Measurements from ENCODE around the gene SLC2A9.

SLC2A9 gene

DNA sequence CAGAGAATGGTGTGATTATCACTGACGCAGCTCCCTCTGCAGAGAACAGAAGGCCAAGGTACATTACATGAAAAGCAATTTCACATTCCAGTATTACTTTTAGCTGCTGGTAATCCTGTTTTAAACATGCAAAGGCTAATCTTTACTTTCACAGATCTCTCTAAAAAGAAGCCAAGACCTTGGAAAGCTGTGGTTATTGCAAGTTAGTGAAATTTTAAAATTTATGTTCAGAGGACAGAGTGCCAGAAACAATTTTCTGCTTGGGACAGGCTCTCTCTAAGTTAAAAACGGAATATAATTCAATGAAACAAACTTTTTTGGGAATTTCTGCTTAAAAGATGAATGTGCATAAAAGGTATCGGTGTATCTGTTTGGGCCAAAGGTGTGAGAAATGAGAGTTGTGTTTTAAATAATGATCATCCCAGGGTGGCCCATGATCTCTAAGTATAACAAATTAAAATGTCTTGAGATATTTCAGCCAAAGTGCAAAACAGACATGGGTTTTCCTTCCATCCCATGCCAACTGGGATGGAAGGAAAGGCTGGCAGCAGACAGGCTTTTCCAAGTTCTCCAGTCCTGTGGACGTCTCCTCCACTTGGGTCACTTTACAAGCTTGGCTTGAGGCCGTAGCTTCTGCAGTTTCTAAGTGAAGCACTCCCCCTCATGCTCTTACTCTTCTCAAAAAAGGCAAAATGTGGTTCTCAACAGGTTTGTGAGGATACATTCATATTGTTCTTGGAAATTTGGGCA is 121.8 kb downstream of the SLC2A9 start:
- Histone ChIP-seq H3K36me3 (replicated peaks; ENCODE audit: insufficient read depth, low read length) (no peaks in the 10 kb centered on the region), H2AFZ (ENCODE audit: low read length) (no peak overlapping the region), H3K9me3 (replicated peaks; ENCODE audit: insufficient read depth, low read length) (no peaks in the 10 kb centered on the region), H3K79me2 (ENCODE audit: low read length) (no peaks in the 10 kb centered on the region), H3K27ac (ENCODE audit: low read length) (no peak overlapping the region), H3K4me2 (ENCODE audit: low read depth, low read length) (no peak overlapping the region), H3K9me2 (replicated peaks; ENCODE audit: insufficient read depth, low read length) (no peaks in the 10 kb centered on the region), H3F3A (ENCODE audit: insufficient read depth, low read length) (no peaks in the 10 kb centered on the region), H3K4me1 (ENCODE audit: low read length) (no peaks in the 10 kb centered on the region), H3K9ac (ENCODE audit: low read length) (no peak overlapping the region), H3K27me3 (replicated peaks; ENCODE audit: insufficient read depth, low read length) (no peaks in the 10 kb centered on the region), H3K4me3 (ENCODE audit: low read length) (no peak overlapping the region), H4K20me1 (ENCODE audit: insufficient read depth, low read length) (no peaks in the 10 kb centered on the region)
- no peak for TF ChIP-seq EZH2phosphoT487 (IDR thresholded peaks at IDR 0.05; ENCODE audit: low read length)
- no peak for TF ChIP-seq EZH2 (optimal IDR thresholded peaks at IDR 0.05; ENCODE audit: low read depth, low read length)
- TF ChIP-seq, protein P1, sequence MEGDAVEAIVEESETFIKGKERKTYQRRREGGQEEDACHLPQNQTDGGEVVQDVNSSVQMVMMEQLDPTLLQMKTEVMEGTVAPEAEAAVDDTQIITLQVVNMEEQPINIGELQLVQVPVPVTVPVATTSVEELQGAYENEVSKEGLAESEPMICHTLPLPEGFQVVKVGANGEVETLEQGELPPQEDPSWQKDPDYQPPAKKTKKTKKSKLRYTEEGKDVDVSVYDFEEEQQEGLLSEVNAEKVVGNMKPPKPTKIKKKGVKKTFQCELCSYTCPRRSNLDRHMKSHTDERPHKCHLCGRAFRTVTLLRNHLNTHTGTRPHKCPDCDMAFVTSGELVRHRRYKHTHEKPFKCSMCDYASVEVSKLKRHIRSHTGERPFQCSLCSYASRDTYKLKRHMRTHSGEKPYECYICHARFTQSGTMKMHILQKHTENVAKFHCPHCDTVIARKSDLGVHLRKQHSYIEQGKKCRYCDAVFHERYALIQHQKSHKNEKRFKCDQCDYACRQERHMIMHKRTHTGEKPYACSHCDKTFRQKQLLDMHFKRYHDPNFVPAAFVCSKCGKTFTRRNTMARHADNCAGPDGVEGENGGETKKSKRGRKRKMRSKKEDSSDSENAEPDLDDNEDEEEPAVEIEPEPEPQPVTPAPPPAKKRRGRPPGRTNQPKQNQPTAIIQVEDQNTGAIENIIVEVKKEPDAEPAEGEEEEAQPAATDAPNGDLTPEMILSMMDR (IDR thresholded peaks at IDR 0.05; ENCODE audit: low read length): no peak
- DNase-seq: no peak

DNA sequence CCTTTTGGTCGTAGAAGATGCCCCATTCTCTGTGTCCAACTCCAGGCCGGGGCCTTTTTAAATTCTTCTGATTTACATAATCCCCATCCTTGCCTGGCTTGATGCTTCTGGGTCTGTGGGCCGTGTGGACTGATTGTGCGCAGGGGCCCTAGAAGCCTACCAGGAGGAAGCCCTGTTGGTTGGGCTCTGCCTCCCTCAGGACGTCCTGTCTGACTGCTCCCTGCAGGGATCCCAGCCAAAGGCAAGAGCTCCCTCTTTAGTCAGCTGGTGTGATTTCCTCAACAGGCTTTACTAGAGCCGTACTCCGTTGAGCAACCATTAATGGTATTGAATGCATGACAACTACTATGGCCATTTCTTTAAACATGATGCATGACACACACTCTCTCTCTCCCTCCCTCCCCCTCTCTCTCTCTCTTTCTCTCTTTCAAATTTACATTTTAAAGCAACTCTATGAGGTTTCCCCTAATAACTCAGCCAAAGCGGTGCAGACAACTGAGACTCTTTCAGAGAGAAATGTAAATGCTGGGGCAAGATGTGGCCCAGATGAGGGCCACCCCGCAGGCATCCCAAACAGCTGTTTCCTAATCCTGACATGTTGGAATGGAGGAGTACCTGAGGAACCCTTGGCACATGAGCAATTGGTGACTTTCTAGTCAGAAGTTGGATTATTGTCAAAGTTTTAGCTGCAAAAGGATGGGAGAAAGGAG is 122.5 kb downstream of the SLC2A9 start:
- Histone ChIP-seq H3K27ac (ENCODE audit: low read length) (no peak overlapping the region), H3K9me2 (replicated peaks; ENCODE audit: insufficient read depth, low read length) (no peaks in the 10 kb centered on the region), H3K4me2 (ENCODE audit: low read depth, low read length) (no peak overlapping the region), H3K36me3 (replicated peaks; ENCODE audit: insufficient read depth, low read length) (no peaks in the 10 kb centered on the region), H3K9me3 (replicated peaks; ENCODE audit: insufficient read depth, low read length) (no peaks in the 10 kb centered on the region), H2AFZ (ENCODE audit: low read length) (no peak overlapping the region), H3K9ac (ENCODE audit: low read length) (no peak overlapping the region), H3K27me3 (replicated peaks; ENCODE audit: insufficient read depth, low read length) (no peaks in the 10 kb centered on the region), H3K4me1 (ENCODE audit: low read length) (no peaks in the 10 kb centered on the region), H3K4me3 (ENCODE audit: low read length) (no peak overlapping the region), H3F3A (ENCODE audit: insufficient read depth, low read length) (no peaks in the 10 kb centered on the region), H4K20me1 (ENCODE audit: insufficient read depth, low read length) (no peaks in the 10 kb centered on the region), H3K79me2 (ENCODE audit: low read length) (no peaks in the 10 kb centered on the region)
- no peak for DNase-seq
- no peak for TF ChIP-seq EZH2 (optimal IDR thresholded peaks at IDR 0.05; ENCODE audit: low read depth, low read length)
- TF ChIP-seq, protein P1 (IDR thresholded peaks at IDR 0.05; ENCODE audit: low read length): no peak
- TF ChIP-seq EZH2phosphoT487 (IDR thresholded peaks at IDR 0.05; ENCODE audit: low read length): no peak

DNA sequence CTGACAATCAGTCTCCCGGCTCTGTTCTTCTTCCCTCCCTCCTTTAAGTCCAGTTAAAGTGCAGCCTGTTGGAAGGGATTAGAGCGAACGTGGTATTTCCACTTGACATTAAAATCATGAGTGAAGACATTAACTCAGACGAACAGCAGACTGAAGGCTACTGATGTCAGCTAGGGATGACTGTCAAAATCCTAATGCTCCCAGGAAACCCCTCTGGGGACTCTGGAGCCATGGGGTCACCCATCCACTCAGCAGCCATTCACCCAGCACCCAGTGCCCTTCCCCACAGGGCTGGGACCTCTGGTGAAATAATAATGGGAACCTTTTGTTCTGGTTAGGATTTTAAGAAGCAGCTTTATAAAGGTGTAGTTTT is 126.0 kb downstream of the SLC2A9 start:
- DNase-seq: no peak
- Histone ChIP-seq H3K9ac (ENCODE audit: low read length) (no peak overlapping the region), H3K27me3 (replicated peaks; ENCODE audit: insufficient read depth, low read length) (no peaks in the 10 kb centered on the region), H3F3A (ENCODE audit: insufficient read depth, low read length) (no peaks in the 10 kb centered on the region), H2AFZ (ENCODE audit: low read length) (no peak overlapping the region), H3K36me3 (replicated peaks; ENCODE audit: insufficient read depth, low read length) (no peaks in the 10 kb centered on the region), H3K4me2 (ENCODE audit: low read depth, low read length) (no peak overlapping the region), H3K9me2 (replicated peaks; ENCODE audit: insufficient read depth, low read length) (no peaks in the 10 kb centered on the region), H3K4me1 (ENCODE audit: low read length) (no peaks in the 10 kb centered on the region), H3K79me2 (ENCODE audit: low read length) (no peaks in the 10 kb centered on the region), H3K27ac (ENCODE audit: low read length) (no peak overlapping the region), H3K4me3 (ENCODE audit: low read length) (no peak overlapping the region), H4K20me1 (ENCODE audit: insufficient read depth, low read length) (no peaks in the 10 kb centered on the region), H3K9me3 (replicated peaks; ENCODE audit: insufficient read depth, low read length) (no peaks in the 10 kb centered on the region)
- TF ChIP-seq EZH2 (optimal IDR thresholded peaks at IDR 0.05; ENCODE audit: low read depth, low read length): no peak
- TF ChIP-seq EZH2phosphoT487 (IDR thresholded peaks at IDR 0.05; ENCODE audit: low read length): no peak
- TF ChIP-seq, protein P1 (IDR thresholded peaks at IDR 0.05; ENCODE audit: low read length): no peak
